HCT116 (cell line): ENCODE data around the gene PHYKPL. TPM values are rescaled to one million over a fixed set of nuclear protein-coding genes. Genes with fewer than 3 reads are reported as not detected.

Experiments
- ATAC-seq: fragments of 200-7000 bp; cut with Tn5 transposase; 2 replicates; pipeline ENCODE4 v1.9.1; 2020; ENCODE audit warnings: mild to moderate bottlenecking, moderate library complexity
- BruUV-seq: library from RNA; stranded (reverse); fragments of 400-500 nt; replicated peaks from 2 replicates; lab custom pipeline; 2021; lab: Mats Ljungman, UMichigan
- CTCF ChIA-PET: fragments of 300-600 bp; sonication (Branson Sonifier 250); formaldehyde crosslinking; loops from one replicate; lab custom pipeline; 2021; ENCODE audit warnings: antibody characterized with exemption; lab: Charles Lee
- POLR2A ChIA-PET: fragments of 300-600, 350-600 bp; sonication (Branson Sonifier 250); formaldehyde crosslinking; loops from one replicate; lab custom pipeline; 2021; ENCODE audit warnings: antibody characterized with exemption; lab: Charles Lee
- RAD21 ChIA-PET, 2 experiments: fragments of 300-600 bp; sonication (Branson Sonifier 250); formaldehyde crosslinking; loops; one replicate each; lab custom pipeline; 2023; ENCODE audit warnings: low total read pairs in 2 of 2; ENCODE audit not compliant: uncharacterized antibody in 2 of 2, unreplicated experiment in 2 of 2, low non-redundant PET in 1 of 2; lab: Charles Lee
- DNase-seq: peaks from one replicate; pipeline ENCODE4 v3.0.0-alpha.2; 2010; ENCODE audit warnings: low read depth, low spot score
- H2AFZ ChIP-seq: fragments of 200-600 bp; shearing (Covaris generic), sonication (generic); 2 replicates; pipeline ENCODE4 v1.6.1; 2017; ENCODE audit warnings: low read depth, mixed run types, mixed read lengths, antibody characterized with exemption, low read length; ENCODE audit not compliant: poor library complexity, severe bottlenecking
- H3K27ac ChIP-seq: 2 replicates; pipeline ENCODE4 v1.5.1; 2012; ENCODE audit warnings: low read depth, low read length
- H3K27me3 ChIP-seq: fragments of 200-600 bp; sonication (generic); 2 replicates; pipeline ENCODE4 v1.6.1; 2016; ENCODE audit warnings: mixed run types, low read length, mixed read lengths; ENCODE audit not compliant: insufficient read depth
- H3K36me3 ChIP-seq, 2 experiments: fragments of 200-500 bp in 1 of 2; fragments of 200-600 bp in 1 of 2; sonication (Bioruptor generic) in 1 of 2; sonication (generic) in 1 of 2; 2 replicates each; pipeline versions ENCODE4 v1.5.1 to v1.6.1; 2014 to 2016; ENCODE audit warnings: low read length in 2 of 2, inconsistent platforms in 1 of 2, mixed read lengths in 1 of 2, mixed run types in 1 of 2; ENCODE audit not compliant: insufficient read depth in 2 of 2, control insufficient read depth in 1 of 2
- H3K4me1 ChIP-seq, 2 experiments: fragments of 200-600 bp in 1 of 2; sonication (generic) in 1 of 2; 2 replicates each; pipeline versions ENCODE4 v1.5.1 to v1.6.1; 2012 to 2017; ENCODE audit warnings: low read length in 2 of 2, inconsistent platforms in 1 of 2, mild to moderate bottlenecking in 1 of 2, mixed read lengths in 1 of 2, mixed run types in 1 of 2, moderate library complexity in 1 of 2; ENCODE audit not compliant: insufficient read depth in 2 of 2, control insufficient read depth in 1 of 2
- H3K4me2 ChIP-seq: fragments of 200-600 bp; sonication (generic); 2 replicates; pipeline ENCODE4 v1.6.1; 2017; ENCODE audit warnings: mixed run types, low read length, mixed read lengths
- H3K4me3 ChIP-seq, 2 experiments: fragments of 200-600 bp in 1 of 2; sonication (generic) in 1 of 2; replicated peaks in 1 of 2; 2 replicates each; pipeline ENCODE4 v1.5.1; 2011 to 2016; ENCODE audit warnings: low read length in 2 of 2, control low read depth in 1 of 2, low read depth in 1 of 2, mild to moderate bottlenecking in 1 of 2, mixed read lengths in 1 of 2, mixed run types in 1 of 2
- H3K79me2 ChIP-seq: fragments of 200-600 bp; sonication (generic); 2 replicates; pipeline ENCODE4 v1.6.1; 2017; ENCODE audit warnings: mild to moderate bottlenecking, mixed run types, low read length, moderate library complexity, mixed read lengths; ENCODE audit not compliant: insufficient read depth
- H3K9ac ChIP-seq: fragments of 200-600 bp; sonication (generic); 2 replicates; pipeline ENCODE4 v1.6.1; 2016; ENCODE audit warnings: low read length, mixed read lengths
- H3K9me2 ChIP-seq: fragments of 200-600 bp; sonication (generic), shearing (Covaris generic); 2 replicates; pipeline ENCODE4 v1.6.1; 2017; ENCODE audit warnings: mixed run types, mild to moderate bottlenecking, moderate library complexity; ENCODE audit not compliant: insufficient read depth
- H3K9me3 ChIP-seq, 2 experiments: fragments of 200-500 bp in 1 of 2; fragments of 200-600 bp in 1 of 2; sonication (Bioruptor generic) in 1 of 2; sonication (generic) in 1 of 2; 2 replicates each; pipeline ENCODE4 v1.6.1; 2014 to 2017; ENCODE audit warnings: low read length in 2 of 2, mixed read lengths in 2 of 2, inconsistent platforms in 1 of 2, low read depth in 1 of 2, mild to moderate bottlenecking in 1 of 2, mixed run types in 1 of 2, moderate library complexity in 1 of 2; ENCODE audit not compliant: control insufficient read depth in 1 of 2, insufficient read depth in 1 of 2
- H4K20me1 ChIP-seq: fragments of 200-600 bp; sonication (generic), shearing (Covaris generic); 2 replicates; pipeline ENCODE4 v1.6.1; 2017; ENCODE audit warnings: mixed run types, mild to moderate bottlenecking, moderate library complexity; ENCODE audit not compliant: insufficient read depth
- CBX3 ChIP-seq: IDR thresholded peaks from 2 replicates; pipeline ENCODE4 v1.6.1; 2012; ENCODE audit warnings: low read depth
- CEBPB ChIP-seq: IDR thresholded peaks from 2 replicates; pipeline ENCODE4 v1.6.1; 2012; ENCODE audit warnings: low read depth
- EGR1 ChIP-seq: IDR thresholded peaks from 2 replicates; pipeline ENCODE4 v1.6.1; 2012; ENCODE audit warnings: low read depth
- ELF1 ChIP-seq: IDR thresholded peaks from 2 replicates; pipeline ENCODE4 v1.6.1; 2012; ENCODE audit warnings: low read depth, borderline replicate concordance
- EZH2 ChIP-seq: fragments of 200-600 bp; sonication (generic); IDR thresholded peaks from 2 replicates; pipeline ENCODE4 v1.6.1; 2017; ENCODE audit warnings: antibody characterized with exemption, mixed run types
- JUND ChIP-seq: IDR thresholded peaks from 2 replicates; pipeline ENCODE4 v1.6.1; 2012
- MAX ChIP-seq: IDR thresholded peaks from 2 replicates; pipeline ENCODE4 v1.6.1; 2012
- POLR2A ChIP-seq: IDR thresholded peaks from 2 replicates; pipeline ENCODE4 v1.7.0; 2011; ENCODE audit warnings: borderline replicate concordance; ENCODE audit not compliant: insufficient read depth, insufficient read length; ENCODE audit errors: extremely low read depth
- RAD21 ChIP-seq: IDR thresholded peaks from 2 replicates; pipeline ENCODE4 v1.6.1; 2012; ENCODE audit warnings: low read depth, mild to moderate bottlenecking
- SIN3A ChIP-seq: IDR thresholded peaks from 2 replicates; pipeline ENCODE4 v1.6.1; 2012; ENCODE audit warnings: low read depth
- SRF ChIP-seq: IDR thresholded peaks from 2 replicates; pipeline ENCODE4 v1.6.1; 2012; ENCODE audit warnings: low read depth
- TCF7L2 ChIP-seq: IDR thresholded peaks from 2 replicates; pipeline ENCODE4 v1.7.0; 2011; ENCODE audit warnings: borderline replicate concordance, inconsistent platforms; ENCODE audit not compliant: insufficient read depth, insufficient read length; ENCODE audit errors: extremely low read depth
- ZFX ChIP-seq: fragments of 450-650 bp; IDR thresholded peaks from 2 replicates; pipeline ENCODE4 v1.6.1; 2017
- ZNF274 ChIP-seq: fragments of 200-500 bp; sonication (Bioruptor generic); IDR thresholded peaks from 2 replicates; pipeline ENCODE4 v1.6.1; 2014; ENCODE audit warnings: mild to moderate bottlenecking, low read depth, low read length, inconsistent platforms
- intact Hi-C: fragments of 100-400 bp; cut with micrococcal nuclease; formaldehyde crosslinking; loops from 2 replicates; pipeline ENCODE4 v1.10.0; 2022
- total RNA-seq: library from RNA; stranded (reverse); gene quantifications from one replicate; pipeline ENCODE4 v1.2.1, GENCODE V29; 2021; ENCODE audit not compliant: unreplicated experiment
- TF ChIP-seq, protein P1 (sequence below), 3 experiments: fragments of 200-600 bp in 1 of 3; sonication (generic) in 1 of 3; IDR thresholded peaks in 2 of 3; conservative IDR thresholded peaks in 1 of 3; 2 replicates each; pipeline ENCODE4 v1.5.1; 2012 to 2017; ENCODE audit warnings: low read depth in 2 of 3, low read length in 2 of 3, antibody characterized with exemption in 1 of 3, borderline replicate concordance in 1 of 3, control low read depth in 1 of 3, mild to moderate bottlenecking in 1 of 3, mixed read lengths in 1 of 3, mixed run types in 1 of 3, moderate library complexity in 1 of 3; ENCODE audit not compliant: insufficient read depth in 1 of 3
- TF ChIP-seq, protein P2 (sequence below): IDR thresholded peaks from 2 replicates; pipeline ENCODE4 v1.6.1; 2011; ENCODE audit warnings: mild to moderate bottlenecking, low read length, moderate library complexity; ENCODE audit not compliant: insufficient replicate concordance; ENCODE audit errors: extremely low read depth
- TF ChIP-seq, protein P3 (sequence below): IDR thresholded peaks from 2 replicates; pipeline ENCODE4 v1.6.1; 2012
- TF ChIP-seq, protein P4 (sequence below): IDR thresholded peaks from 2 replicates; pipeline ENCODE4 v1.6.1; 2012; ENCODE audit warnings: low read depth

PHYKPL gene
- total RNA-seq, 1 experiment from 2014 or later: 57.8 TPM

DNA sequence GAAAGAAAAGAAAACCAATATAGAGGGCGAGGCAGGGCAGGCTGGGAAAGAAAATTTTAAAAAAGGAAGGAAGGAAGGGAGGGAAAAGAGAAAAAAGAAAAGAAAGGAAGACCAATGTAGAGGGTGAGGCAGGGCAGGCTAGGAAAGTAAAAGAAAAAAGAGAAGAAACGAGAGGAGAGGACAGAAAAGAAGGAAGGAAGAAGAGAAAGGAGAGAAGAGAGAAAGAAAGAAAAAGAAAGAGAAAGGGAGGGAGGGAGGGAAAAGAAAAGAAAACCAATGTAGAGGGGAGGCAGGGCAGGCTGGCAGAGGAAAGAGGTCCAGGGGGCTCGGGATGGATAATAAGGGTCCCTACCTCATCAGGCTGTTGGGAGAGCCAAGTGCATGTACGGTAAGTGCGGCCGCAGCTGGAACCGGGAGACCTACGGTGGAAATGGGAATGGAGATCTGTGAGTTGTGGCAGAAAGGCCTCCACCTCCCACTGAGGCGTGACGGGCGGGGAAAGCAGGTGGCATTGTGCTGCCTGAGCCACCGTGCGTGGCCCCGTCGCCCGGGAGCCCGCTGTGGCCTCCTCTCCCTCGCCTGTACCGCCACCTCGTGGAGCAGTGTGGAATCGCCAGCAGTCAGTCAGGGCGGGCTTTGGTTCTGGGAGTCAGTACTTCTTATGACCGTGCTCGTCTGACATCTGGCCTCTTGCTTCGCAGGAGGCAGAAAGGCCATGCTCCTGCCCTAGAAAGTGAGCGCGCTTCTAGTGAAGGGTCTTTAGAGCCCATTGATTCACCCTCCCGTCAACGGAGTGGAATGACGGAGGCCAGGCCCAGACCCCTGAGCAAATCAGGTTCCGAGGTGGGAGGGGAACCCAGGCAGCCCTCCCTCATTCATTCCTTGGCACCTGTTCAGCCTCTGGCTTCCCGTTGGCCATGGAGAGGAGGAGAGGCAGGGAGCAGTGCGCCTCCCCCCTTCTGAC lies 68.5 kb downstream of the PHYKPL start:
- Histone ChIP-seq H3K9me2 (no peaks in the 10 kb centered on the region), H4K20me1 (no peaks in the 10 kb centered on the region), H3K27ac (no peak overlapping the region), H3K9ac (no peak overlapping the region), H2AFZ (peak overlapping the region; percentile 69), H3K79me2 (no peaks in the 10 kb centered on the region), H3K4me3 (peak overlapping the region; percentile 13), H3K9me3 (no peaks in the 10 kb centered on the region), H3K4me1 (peaks cover 2 to 11% of the 10 kb centered on the region in 2 experiments; a peak in 3 of 4 replicates), H3K36me3 (no peaks in the 10 kb centered on the region), H3K27me3 (no peaks in the 10 kb centered on the region), H3K4me2 (peak overlapping the region; percentile 62)
- CTCF ChIA-PET: interaction anchor here (2.9 kb wide), 1 partner anchor 89 kb away, joined by 19 read pairs; no protein-coding TSS in a partner anchor
- RAD21 ChIA-PET: interaction anchor here in 1 of 2 experiments (0.7 kb wide), 1 partner anchor 81 kb away, joined by 3 read pairs; no protein-coding TSS in a partner anchor
- no TSS peak for BruUV-seq
- POLR2A ChIA-PET: no interaction called here
- ATAC-seq (peak; percentile 98), DNase-seq (peak; percentile 62)
- intact Hi-C loops: loop anchor here (1.0 kb wide), 1 partner anchor 88 kb away; no protein-coding TSS in a partner anchor
- TF ChIP-seq RAD21: peak; percentile 99
- TF ChIP-seq EZH2: no peak
- TF ChIP-seq POLR2A: no peak
- TF ChIP-seq, protein P1, sequence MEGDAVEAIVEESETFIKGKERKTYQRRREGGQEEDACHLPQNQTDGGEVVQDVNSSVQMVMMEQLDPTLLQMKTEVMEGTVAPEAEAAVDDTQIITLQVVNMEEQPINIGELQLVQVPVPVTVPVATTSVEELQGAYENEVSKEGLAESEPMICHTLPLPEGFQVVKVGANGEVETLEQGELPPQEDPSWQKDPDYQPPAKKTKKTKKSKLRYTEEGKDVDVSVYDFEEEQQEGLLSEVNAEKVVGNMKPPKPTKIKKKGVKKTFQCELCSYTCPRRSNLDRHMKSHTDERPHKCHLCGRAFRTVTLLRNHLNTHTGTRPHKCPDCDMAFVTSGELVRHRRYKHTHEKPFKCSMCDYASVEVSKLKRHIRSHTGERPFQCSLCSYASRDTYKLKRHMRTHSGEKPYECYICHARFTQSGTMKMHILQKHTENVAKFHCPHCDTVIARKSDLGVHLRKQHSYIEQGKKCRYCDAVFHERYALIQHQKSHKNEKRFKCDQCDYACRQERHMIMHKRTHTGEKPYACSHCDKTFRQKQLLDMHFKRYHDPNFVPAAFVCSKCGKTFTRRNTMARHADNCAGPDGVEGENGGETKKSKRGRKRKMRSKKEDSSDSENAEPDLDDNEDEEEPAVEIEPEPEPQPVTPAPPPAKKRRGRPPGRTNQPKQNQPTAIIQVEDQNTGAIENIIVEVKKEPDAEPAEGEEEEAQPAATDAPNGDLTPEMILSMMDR (IDR thresholded peaks at IDR 0.05 in 2 of 3, conservative IDR thresholded peaks at IDR 0.05 in 1 of 3; ENCODE audit: borderline replicate concordance in 1 of 3, insufficient read depth in 1 of 3, low read depth in 2 of 3, low read length in 2 of 3): peak; percentile 97 to 98 (median 98)
- TF ChIP-seq, protein P2, sequence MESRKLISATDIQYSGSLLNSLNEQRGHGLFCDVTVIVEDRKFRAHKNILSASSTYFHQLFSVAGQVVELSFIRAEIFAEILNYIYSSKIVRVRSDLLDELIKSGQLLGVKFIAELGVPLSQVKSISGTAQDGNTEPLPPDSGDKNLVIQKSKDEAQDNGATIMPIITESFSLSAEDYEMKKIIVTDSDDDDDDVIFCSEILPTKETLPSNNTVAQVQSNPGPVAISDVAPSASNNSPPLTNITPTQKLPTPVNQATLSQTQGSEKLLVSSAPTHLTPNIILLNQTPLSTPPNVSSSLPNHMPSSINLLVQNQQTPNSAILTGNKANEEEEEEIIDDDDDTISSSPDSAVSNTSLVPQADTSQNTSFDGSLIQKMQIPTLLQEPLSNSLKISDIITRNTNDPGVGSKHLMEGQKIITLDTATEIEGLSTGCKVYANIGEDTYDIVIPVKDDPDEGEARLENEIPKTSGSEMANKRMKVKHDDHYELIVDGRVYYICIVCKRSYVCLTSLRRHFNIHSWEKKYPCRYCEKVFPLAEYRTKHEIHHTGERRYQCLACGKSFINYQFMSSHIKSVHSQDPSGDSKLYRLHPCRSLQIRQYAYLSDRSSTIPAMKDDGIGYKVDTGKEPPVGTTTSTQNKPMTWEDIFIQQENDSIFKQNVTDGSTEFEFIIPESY: no peak
- TF ChIP-seq, protein P3, sequence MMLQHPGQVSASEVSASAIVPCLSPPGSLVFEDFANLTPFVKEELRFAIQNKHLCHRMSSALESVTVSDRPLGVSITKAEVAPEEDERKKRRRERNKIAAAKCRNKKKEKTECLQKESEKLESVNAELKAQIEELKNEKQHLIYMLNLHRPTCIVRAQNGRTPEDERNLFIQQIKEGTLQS: no peak
- TF ChIP-seq ZNF274: no peak
- TF ChIP-seq SIN3A: no peak
- no peak for TF ChIP-seq EGR1
- no peak for TF ChIP-seq CBX3
- TF ChIP-seq TCF7L2: no peak
- TF ChIP-seq JUND: no peak
- TF ChIP-seq ELF1: no peak
- TF ChIP-seq ZFX: no peak
- TF ChIP-seq SRF: no peak
- TF ChIP-seq, protein P4, sequence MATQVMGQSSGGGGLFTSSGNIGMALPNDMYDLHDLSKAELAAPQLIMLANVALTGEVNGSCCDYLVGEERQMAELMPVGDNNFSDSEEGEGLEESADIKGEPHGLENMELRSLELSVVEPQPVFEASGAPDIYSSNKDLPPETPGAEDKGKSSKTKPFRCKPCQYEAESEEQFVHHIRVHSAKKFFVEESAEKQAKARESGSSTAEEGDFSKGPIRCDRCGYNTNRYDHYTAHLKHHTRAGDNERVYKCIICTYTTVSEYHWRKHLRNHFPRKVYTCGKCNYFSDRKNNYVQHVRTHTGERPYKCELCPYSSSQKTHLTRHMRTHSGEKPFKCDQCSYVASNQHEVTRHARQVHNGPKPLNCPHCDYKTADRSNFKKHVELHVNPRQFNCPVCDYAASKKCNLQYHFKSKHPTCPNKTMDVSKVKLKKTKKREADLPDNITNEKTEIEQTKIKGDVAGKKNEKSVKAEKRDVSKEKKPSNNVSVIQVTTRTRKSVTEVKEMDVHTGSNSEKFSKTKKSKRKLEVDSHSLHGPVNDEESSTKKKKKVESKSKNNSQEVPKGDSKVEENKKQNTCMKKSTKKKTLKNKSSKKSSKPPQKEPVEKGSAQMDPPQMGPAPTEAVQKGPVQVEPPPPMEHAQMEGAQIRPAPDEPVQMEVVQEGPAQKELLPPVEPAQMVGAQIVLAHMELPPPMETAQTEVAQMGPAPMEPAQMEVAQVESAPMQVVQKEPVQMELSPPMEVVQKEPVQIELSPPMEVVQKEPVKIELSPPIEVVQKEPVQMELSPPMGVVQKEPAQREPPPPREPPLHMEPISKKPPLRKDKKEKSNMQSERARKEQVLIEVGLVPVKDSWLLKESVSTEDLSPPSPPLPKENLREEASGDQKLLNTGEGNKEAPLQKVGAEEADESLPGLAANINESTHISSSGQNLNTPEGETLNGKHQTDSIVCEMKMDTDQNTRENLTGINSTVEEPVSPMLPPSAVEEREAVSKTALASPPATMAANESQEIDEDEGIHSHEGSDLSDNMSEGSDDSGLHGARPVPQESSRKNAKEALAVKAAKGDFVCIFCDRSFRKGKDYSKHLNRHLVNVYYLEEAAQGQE: no peak
- no peak for TF ChIP-seq CEBPB
- TF ChIP-seq MAX: peak; percentile 80
